ENCODE results near the gene TRAPPC3L. TPM values are rescaled to one million over a fixed set of nuclear protein-coding genes. Genes with fewer than 3 reads are reported as not detected.

The TRAPPC3L gene
- total and polyA plus RNA-seq, 2 of the 13 experiments (the other 11 are each of a cell fraction or from before 2014, with no cell fraction given): not detected

DNA sequence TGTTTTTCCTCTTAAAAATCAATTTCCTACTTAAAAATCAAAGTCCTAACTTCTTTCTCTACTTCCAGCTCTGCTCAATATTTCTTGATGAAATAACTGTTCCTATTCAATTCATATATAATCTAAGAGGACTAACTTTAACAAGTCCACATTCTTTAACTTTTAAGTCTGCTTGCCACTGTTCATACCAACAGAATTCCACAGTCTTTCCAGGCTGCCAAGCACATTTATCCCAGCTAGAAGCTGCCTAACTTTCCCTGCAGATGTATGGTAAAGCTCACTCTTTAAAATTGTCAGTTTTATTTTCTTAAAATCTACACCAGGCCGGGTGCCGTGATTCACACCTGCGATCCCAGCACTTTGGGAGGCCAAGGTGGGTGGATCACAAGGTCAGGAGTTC lies 72.8 kb downstream of the TRAPPC3L start (continued):
- TF ChIP-seq RBM39 (IDR thresholded peaks at IDR 0.05; ENCODE audit: low read depth, low read length, poor library complexity, severe bottlenecking): no peak
- no peak for TF ChIP-seq ZBTB8A (CRISPR knock-in tag; IDR thresholded peaks at IDR 0.05; ENCODE audit: borderline replicate concordance, low read depth)
- no peak for TF ChIP-seq PAX8 (CRISPR knock-in tag; IDR thresholded peaks at IDR 0.05; ENCODE audit: borderline replicate concordance)
- no peak for TF ChIP-seq HNRNPL (IDR thresholded peaks at IDR 0.05; ENCODE audit: low read depth, low read length)
- TF ChIP-seq, protein P1, sequence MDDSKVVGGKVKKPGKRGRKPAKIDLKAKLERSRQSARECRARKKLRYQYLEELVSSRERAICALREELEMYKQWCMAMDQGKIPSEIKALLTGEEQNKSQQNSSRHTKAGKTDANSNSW (CRISPR knock-in tag; IDR thresholded peaks at IDR 0.05; ENCODE audit: borderline replicate concordance): no peak
- TF ChIP-seq TEAD2 (CRISPR knock-in tag; IDR thresholded peaks at IDR 0.05): no peak
- TF ChIP-seq, protein P2, sequence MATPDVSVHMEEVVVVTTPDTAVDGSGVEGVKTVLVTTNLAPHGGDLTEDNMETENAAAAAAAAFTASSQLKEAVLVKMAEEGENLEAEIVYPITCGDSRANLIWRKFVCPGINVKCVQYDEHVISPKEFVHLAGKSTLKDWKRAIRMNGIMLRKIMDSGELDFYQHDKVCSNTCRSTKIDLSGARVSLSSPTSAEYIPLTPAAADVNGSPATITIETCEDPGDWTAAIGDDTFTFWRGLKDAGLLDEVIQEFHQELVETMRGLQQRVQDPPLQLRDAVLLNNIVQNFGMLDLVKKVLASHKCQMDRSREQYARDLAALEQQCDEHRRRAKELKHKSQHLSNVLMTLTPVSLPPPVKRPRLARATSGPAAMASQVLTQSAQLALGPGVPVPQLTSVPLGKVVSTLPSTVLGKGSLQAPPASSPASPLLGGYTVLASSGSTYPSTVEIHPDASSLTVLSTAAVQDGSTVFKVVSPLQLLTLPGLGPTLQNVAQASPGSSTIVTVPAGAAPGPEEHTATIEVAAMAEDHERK (CRISPR knock-in tag; IDR thresholded peaks at IDR 0.05; ENCODE audit: low read depth): no peak
- no peak for TF ChIP-seq ZSCAN21 (CRISPR knock-in tag; IDR thresholded peaks at IDR 0.05; ENCODE audit: borderline replicate concordance)
- TF ChIP-seq ELF4 (CRISPR knock-in tag; IDR thresholded peaks at IDR 0.05; ENCODE audit: borderline replicate concordance): no peak
- TF ChIP-seq, protein P3, sequence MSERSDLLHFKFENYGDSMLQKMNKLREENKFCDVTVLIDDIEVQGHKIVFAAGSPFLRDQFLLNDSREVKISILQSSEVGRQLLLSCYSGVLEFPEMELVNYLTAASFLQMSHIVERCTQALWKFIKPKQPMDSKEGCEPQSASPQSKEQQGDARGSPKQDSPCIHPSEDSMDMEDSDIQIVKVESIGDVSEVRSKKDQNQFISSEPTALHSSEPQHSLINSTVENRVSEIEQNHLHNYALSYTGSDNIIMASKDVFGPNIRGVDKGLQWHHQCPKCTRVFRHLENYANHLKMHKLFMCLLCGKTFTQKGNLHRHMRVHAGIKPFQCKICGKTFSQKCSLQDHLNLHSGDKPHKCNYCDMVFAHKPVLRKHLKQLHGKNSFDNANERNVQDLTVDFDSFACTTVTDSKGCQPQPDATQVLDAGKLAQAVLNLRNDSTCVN (CRISPR knock-in tag; IDR thresholded peaks at IDR 0.05; ENCODE audit: borderline replicate concordance): no peak

DNA sequence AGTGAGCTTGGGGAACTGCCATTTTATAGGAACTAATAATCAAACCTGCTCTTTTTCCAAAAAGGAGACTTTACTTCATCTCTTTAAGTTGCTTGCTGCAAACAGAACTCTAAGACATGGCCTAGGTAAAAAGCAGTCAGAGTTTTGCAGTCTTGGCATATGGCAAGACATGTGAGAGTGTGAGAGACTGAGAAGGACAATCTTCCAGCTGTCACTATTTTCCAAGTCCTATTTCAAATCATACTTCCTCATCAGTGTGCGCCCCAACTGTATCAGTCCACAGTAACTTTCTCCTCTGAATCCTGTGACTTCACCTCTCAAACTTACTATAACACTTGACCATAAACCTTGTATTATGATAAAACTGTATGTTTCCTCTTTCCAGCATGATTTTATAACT lies 74.0 kb downstream of the TRAPPC3L start:
- H2AFZ ChIP-seq (ENCODE audit: low read length): no peak overlapping the region
- H3K27ac ChIP-seq (ENCODE audit: extremely low read length, insufficient read depth, low read length): no peak overlapping the region
- WGBS (ENCODE audit: low lambda C conversion rate): 8% methylated on average over 1 of the region's 1 CpG
- no peak overlapping the region for H3K4me2 ChIP-seq (ENCODE audit: low read depth, low read length)
- no peaks in the 10 kb centered on the region for H3K79me2 ChIP-seq (ENCODE audit: insufficient read depth, low read length)
- intact Hi-C loops (cut with micrococcal nuclease; ENCODE audit: unreplicated experiment) (no loop called here), in situ Hi-C loops (cut with HindIII; ENCODE audit: extremely low pct_ligation_motif_present, low pct_unique_long_range_greater_than_20kb) (no loop called here)
- ATAC-seq: no peak
- ChIA-PET POLR2A (no interaction called here), CTCF (ENCODE audit: low intra/inter-chr PET ratio, low total read pairs) (no interaction called here)
- no peak for DNase-seq (ENCODE audit: low spot score)
- no peaks in the 10 kb centered on the region for H4K20me1 ChIP-seq (ENCODE audit: insufficient read depth, low read length)
- H3K9me3 ChIP-seq (ENCODE audit: low read length): no peaks in the 10 kb centered on the region
- FAIRE-seq: no peak
- H3K36me3 ChIP-seq (replicated peaks in 1 of 2; ENCODE audit: control insufficient read depth in 1 of 2, insufficient read depth in 2 of 2, low read length in 2 of 2): no peaks in the 10 kb centered on the region
- BruUV-seq (replicated peaks): no TSS peak
- peaks cover 9% of the 10 kb centered on the region for H3K4me1 ChIP-seq (ENCODE audit: insufficient read depth, low read length)
- H3K9ac ChIP-seq (ENCODE audit: insufficient read depth, low read depth, low read length): no peak overlapping the region
- no peak overlapping the region for H3K4me3 ChIP-seq (replicated peaks in 1 of 3; ENCODE audit: insufficient read depth in 1 of 3, low read depth in 2 of 3, low read length in 3 of 3)
- no peaks in the 10 kb centered on the region for H3K27me3 ChIP-seq (ENCODE audit: control insufficient read depth in 1 of 2, insufficient read depth in 2 of 2, low read length in 2 of 2)
- TF ChIP-seq ZNF570 (CRISPR knock-in tag; IDR thresholded peaks at IDR 0.05; ENCODE audit: borderline replicate concordance) (no peak), ZNF24 (IDR thresholded peaks at IDR 0.05) (no peak), ATF7-NPFF (CRISPR knock-in tag; IDR thresholded peaks at IDR 0.05; ENCODE audit: low read depth) (no peak), EEA1 (CRISPR knock-in tag; IDR thresholded peaks at IDR 0.05; ENCODE audit: borderline replicate concordance) (no peak), YEATS2 (CRISPR knock-in tag; IDR thresholded peaks at IDR 0.05; ENCODE audit: borderline replicate concordance) (no peak), REPIN1 (CRISPR knock-in tag; IDR thresholded peaks at IDR 0.05; ENCODE audit: borderline replicate concordance, low read depth) (no peak), EZH2 (conservative IDR thresholded peaks at IDR 0.05; ENCODE audit: low read depth, low read length) (no peak), ZNF780A (CRISPR knock-in tag; IDR thresholded peaks at IDR 0.05) (no peak)
- TF ChIP-seq, protein P4, sequence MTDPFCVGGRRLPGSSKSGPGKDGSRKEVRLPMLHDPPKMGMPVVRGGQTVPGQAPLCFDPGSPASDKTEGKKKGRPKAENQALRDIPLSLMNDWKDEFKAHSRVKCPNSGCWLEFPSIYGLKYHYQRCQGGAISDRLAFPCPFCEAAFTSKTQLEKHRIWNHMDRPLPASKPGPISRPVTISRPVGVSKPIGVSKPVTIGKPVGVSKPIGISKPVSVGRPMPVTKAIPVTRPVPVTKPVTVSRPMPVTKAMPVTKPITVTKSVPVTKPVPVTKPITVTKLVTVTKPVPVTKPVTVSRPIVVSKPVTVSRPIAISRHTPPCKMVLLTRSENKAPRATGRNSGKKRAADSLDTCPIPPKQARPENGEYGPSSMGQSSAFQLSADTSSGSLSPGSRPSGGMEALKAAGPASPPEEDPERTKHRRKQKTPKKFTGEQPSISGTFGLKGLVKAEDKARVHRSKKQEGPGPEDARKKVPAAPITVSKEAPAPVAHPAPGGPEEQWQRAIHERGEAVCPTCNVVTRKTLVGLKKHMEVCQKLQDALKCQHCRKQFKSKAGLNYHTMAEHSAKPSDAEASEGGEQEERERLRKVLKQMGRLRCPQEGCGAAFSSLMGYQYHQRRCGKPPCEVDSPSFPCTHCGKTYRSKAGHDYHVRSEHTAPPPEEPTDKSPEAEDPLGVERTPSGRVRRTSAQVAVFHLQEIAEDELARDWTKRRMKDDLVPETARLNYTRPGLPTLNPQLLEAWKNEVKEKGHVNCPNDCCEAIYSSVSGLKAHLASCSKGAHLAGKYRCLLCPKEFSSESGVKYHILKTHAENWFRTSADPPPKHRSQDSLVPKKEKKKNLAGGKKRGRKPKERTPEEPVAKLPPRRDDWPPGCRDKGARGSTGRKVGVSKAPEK (CRISPR knock-in tag; IDR thresholded peaks at IDR 0.05; ENCODE audit: borderline replicate concordance): no peak

Measured in HepG2 (cell line).